GM21367 (cell line): ENCODE measurements around the gene FAM110D.

Experiments used
- ATAC-seq: cut with Tn5 transposase; IDR thresholded peaks from one replicate; pipeline ENCODE4 v1.9.1; 2021; ENCODE audit not compliant: unreplicated experiment

FAM110D gene

DNA sequence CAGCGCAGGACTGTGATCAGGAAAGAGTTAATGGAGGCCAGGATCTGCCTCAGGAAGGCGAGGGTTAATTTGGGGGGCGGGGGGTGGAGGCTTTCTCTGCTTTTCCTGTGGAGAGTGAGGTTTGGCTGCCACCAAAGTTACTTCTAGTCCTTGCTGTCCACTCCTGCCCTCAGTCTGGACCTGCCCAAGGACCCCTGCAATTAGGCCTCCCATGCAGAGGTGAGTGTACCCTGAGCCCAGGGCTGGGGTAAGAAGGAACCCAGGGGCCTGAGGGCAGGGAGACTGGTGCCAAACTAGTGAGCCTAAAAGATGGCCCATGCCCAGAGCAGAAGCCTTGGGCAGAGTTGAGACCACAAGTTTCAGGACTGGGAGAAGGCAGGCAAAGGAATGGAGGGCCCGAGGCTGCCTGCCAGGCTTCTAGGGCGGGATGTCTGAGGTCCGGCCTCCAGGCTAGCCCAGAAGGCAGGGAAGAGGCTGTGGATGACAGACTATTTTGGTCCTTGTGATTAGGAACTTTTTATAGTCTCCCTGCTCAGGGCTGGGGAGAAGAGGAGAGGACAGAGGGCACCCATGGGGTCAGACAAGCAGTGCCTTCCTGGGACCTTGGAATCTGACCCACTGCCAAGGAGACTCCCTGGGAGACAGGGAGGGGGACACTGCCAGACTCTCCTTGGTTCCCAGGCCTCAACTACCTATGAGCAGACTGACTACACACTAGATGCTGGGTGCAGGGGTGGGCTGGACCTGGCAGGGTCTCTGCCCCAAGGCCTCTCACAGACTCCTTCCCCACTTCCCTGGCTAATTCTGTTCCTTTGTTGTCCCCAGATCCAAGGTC is at the start of gene FAM110D:
Gene FAM110D, plus strand, starts transcription at position 172 of the 835 bp plus-strand sequence. CDS start 2,213 bp downstream, outside the sequence.
- no peak for ATAC-seq

DNA sequence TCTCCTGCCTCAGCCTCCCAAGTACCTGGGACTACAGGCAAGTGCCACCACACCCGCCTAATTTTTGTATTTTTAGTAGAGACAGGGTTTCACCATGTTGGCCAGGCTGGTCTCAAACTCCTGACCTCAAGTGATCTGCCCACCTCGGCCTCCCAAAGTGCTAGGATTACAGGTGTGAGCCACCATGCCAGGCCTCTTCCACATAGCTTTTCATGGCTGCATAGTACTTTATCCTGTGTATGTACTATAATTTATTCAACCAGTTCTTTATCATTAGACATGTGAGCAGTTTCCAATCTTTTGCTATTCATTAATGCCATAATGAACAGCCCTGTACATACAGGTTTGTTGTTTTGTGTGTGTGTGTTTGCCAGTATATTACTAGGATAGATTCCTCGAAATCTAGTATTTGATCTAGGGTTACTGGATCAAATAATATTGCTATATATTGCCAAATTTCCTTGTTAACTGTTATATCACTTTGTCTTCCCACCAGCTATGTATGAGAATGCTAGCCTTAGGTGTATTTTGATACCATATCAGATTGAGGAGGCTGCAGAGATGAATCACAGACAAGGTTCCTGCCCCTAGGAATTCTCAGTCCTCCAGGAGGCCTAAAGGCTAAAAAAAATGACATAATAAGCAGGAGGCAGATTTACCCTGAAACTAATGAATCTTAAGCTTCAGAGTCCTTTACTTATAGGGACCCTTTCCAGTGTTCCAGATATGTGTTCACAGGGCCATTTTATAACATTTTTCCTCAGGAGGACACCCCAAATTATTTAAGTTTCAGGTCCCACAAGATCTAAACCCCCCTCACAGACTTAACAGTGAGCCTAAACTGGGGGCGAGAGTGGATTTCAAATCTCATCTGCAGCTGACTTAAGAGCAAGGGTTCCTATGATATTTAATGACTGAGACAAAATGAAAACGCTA is 49.4 kb upstream of the FAM110D start:
- ATAC-seq: no peak

DNA sequence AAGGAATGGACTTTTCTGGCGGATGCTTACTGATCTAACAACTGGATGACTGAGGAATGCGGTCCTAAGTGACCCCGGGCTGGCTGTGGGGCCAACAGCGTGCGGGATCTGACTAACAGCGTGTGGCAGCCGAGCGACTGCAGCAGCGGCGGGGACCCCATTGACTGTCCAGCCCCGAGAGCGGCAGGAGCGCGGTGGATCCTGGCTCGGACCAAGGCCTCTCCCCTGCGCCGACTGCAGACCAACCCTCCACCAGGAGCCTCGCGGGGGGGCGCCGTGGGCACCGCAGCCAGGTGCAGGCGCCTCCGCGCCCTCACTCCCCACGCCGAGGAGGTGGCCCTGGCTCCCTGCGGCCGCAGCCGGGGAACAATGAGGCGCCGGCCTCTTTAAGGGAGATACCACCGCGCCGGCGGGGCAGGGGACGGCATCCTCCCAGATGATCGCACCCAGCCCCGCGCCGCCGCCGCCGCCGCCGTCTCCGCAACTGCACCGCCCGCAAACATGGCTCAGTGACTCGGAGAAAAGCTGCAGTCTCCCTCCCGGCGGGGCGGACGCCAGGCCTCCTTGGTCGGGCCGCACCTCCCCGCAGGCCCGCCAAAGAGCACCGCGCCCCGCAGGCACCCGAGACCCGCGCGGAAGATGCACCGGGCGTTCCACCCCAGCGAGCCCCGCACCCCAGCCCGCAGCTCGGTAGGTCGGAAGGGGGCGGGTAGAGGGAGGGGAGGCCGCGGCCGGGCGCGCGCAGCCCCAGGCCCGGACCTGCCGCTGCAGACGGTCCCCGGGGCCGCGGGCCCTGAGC is 47.9 kb upstream of the FAM110D start:
- peak; percentile 34 for ATAC-seq

DNA sequence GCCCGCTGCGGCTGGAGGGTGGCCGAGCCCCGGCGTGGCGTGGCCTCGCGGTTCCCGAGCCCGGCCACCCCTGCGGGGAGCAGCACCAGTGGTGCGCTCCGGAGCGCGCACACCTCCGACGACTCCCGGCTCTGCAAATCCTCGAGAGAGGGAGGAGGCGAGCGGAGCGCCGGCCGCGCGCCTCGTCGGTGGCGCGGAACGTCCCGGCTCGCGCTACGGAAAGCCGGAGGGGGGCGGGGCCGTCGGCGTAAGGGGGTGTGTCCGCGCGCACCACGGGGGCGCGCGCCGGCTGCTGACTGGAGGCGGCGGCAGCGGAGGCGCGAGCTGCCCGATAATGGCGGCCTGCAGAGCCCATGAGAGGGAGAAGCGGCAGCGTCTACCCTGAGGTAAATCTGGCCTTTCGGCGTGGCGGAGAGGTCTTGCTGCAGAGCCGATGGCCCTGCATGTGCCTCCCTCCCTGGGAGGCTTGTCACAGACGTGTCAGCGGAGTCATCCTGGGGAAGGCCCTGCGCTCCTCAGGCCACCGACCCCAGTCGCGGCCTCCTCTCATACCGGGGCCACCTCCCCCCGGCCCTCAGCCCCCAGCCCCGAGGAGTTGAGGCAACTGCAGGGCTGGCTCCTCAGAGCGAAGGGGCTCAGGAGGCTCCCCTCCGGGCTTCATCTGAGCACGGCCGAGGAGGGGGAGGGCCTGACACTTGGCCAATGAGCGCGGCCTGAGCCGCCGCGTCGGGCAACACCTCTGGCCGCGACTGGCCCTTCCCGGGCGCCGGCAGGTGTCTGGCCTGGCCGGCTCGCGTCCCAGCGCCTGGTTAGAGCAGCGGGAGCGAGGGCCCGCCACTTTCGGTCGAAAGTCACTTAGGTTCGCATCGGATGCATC is 47.1 kb upstream of the FAM110D start, which contains the start of gene PDIK1L:
Gene PDIK1L, plus strand, starts transcription at position 295 of the 877 bp plus-strand sequence. CDS start 2,485 bp downstream, outside the sequence.
- peak; percentile 54 for ATAC-seq

DNA sequence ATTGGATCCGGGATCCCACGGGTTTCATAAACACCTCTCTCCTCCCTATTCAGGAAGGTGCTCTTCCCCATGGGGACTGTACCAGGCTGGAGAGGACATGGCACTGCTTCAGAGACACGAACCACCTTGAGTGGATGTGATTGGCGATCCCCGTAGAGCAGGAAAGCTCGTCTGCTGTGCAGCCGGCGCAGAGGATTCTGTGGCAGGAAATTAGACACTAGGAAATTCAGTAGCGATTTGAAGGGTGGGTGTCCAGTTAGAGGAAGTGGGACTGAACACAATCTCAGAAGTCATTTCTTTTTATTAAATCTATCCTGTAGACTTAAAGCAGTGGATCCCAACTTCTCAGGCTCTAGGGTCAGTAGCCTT is 46.5 kb upstream of the FAM110D start:
- no peak for ATAC-seq

DNA sequence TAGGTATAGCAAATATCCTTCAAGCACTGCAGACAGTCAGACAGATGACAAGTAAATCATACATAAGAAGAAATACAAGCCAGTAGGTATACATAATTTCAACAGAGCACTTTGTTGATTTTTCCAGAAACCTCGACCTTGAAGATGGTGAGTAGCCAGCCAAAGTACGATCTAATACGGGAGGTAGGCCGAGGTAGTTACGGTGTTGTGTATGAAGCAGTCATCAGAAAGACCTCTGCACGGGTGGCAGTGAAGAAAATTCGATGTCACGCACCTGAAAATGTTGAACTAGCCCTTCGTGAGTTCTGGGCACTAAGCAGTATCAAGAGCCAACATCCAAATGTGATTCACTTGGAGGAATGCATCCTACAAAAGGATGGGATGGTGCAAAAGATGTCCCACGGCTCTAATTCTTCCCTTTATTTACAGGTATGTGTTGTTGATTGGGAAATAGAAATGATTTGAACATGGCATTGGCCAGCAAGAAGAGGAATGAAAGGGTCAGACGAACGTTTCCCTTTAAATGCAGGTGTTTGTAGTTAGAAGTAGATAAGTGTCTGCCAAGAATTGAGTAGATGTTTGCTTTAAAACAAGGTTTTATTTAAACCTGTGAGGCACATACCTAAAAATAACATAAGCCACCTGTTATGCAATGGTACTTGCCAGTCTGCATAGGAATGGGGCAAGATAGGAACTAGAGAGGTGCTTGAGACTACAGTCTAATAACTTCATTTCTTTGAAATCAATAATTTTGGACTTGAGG is 44.5 kb upstream of the FAM110D start:
- no peak for ATAC-seq

DNA sequence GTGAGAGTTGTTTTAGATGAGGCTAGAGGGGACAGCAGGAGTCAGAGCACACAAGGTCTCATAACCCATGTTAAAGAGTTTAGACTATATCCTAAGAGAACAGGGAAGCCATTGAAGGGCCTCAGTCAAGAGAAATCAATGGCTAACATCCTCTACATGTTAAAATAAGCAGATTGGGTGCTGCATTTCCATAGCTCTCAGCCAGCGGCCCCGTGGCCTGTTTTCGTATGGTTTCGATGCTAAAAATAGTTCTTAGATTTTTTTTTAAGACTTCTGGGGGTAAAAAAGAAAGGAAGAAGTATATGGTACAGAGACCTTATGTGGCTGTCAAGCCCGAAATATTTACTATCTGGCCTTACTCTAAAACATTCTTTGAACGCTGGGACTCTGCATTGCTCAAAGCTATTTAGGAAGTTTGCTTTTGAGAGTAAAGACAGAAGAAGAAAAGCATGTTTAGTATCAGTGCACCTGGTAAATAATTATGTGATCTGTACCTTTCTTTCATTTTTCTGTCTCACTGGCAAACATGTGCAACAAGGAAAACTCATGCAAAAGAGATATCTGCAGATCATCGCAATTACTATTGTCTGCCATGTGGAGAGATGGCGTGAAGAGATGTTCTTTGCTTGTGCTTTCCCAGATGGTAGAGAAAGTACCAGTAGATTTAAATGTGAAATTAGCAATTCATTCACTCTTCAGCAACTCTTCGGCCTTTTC is 38.8 kb upstream of the FAM110D start:
- no peak for ATAC-seq

DNA sequence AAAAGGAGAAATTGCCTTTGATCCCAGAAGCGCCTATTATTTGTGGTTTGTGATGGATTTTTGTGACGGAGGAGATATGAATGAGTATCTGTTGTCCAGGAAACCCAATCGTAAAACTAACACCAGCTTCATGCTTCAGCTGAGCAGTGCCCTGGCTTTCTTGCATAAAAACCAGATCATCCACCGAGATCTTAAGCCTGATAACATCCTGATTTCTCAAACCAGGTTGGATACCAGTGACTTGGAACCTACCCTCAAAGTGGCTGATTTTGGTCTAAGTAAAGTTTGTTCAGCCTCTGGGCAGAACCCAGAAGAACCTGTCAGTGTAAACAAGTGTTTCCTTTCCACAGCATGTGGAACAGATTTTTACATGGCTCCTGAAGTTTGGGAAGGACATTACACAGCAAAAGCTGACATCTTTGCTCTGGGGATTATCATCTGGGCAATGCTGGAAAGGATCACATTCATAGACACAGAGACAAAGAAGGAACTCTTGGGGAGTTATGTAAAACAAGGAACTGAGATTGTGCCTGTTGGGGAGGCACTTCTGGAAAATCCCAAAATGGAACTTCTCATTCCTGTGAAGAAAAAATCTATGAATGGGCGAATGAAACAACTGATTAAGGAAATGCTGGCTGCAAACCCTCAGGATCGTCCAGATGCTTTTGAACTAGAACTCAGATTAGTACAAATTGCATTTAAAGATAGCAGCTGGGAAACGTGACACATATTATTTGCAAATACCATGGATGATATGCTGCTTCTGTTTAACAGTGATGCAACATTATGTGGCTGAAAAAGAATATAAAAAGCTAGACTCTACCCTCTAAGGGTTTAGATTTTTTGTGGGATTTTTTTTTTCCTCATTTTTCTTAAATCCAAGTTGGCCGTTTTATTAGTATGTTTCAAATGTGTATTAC is 36.8 kb upstream of the FAM110D start:
- ATAC-seq: no peak

DNA sequence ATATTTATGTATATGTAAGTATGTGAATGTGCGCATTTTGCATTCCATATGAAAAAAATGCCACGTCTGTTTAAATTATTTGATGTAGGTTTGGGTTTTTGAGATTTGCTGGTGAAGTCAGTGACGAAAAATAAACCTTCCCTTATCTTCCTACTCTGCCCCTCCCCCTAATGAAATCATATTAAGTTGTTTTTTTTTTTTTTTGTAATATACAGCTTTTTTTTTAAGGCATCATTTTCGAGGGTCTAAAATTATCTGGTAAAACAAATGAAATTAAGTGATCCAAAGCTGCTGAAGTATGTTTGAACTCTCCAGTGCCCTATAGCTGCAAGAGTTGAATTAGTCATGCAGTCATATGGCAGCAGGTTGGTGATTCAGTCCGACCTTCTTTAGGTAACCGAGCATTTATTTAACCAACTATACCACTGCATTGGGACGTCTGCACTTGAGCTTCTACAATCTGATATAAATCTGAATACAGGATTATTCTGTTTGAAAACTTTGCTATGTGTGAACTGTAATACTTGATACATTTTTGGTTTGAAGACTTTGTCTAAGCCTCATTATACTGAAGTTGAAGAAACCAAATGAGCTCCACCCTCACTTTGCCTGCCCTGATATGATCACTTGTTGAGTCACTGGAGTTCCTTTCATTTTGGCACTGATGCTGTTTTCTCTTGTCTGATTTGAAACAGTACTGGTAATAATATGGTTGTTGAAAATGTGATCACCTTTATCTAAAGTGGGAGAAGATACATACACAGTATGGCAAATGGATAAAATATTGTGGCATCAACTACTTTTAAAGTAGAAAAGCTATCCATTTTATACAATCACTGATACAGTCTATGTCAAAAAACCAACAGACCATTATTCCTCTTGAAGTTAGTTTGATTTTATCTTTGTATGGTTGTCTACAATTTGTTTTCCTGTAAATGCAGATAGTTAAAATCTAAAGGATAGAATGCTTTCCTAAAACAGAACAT is 35.6 kb upstream of the FAM110D start:
- ATAC-seq: no peak

DNA sequence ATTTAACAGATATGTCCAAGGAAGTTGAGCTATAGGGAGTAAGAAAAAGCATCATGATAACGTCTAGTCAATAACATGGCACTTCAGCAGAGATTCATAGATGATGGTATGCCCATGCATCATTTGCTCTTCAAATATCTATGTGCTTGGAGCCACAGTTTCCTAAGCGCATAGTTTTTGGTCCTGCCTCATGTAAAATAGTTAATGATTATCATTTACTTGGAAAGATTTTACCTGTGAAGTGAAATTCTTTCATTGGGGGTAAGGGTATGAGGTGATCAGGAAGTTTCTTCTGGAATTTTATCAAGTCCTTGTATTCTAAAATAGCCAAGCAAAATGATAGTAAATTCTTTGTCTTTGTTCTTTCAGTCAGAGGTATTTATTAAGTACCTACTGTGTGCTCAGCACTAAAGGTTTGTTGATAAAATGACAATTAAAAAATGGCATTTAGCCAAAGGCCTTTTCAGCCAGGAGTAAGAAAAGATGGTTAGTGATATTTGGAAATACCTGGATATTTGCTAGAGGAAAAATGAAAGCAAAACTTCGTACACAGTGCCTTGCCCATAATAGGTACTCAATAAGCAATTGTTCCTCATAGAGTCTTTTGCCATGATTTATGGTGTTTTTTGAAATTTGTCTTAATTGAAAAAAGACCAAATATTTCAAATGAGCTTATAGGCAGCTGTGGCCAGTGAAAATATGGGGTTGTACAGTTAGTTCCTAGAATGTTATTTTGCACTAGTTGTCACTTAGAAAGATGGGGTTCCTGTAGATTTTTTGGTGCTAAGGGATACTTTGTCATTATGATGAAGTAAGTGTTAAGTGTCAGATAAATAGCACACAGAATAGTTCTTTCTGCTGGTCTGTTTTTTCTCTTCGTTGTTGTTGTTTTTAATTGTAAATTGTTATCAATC is 34.2 kb upstream of the FAM110D start:
- ATAC-seq: no peak

DNA sequence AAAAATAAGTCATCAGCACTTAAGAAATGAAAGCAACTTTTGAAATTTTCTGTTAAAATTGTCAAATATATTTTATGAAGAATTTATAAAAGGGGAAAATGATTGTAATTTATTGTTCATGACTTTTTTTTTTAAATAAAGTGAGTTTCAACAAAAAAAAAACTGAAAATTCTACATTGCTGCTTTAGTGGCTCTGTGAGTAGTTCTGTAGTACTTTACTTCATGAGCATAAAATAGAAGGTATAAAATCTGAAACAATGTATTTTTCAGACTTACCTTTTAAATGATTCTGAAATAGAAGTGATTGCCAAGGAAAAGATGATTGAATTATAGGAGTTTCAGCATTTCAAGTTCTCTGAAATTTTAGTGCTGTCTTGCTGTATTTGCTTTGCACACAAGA is 33.5 kb upstream of the FAM110D start:
- no peak for ATAC-seq

DNA sequence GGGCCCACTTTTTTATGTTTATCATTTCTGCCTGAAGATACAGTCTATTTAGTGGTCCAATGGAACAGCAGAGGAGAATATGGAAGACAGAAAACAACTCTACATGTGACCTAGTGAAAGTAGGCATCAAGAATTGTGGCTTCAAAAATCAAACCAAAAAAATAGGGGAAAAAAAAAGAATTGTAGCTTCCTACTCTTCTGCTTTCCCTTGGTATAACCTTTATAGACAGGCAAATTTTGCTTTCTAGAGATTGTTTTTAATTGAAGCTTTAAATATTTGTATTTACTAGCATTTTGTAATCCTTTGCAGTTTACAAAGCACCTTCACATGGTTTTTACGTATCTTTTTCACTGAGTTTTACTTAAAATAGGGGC is 32.9 kb upstream of the FAM110D start:
- ATAC-seq: no peak

DNA sequence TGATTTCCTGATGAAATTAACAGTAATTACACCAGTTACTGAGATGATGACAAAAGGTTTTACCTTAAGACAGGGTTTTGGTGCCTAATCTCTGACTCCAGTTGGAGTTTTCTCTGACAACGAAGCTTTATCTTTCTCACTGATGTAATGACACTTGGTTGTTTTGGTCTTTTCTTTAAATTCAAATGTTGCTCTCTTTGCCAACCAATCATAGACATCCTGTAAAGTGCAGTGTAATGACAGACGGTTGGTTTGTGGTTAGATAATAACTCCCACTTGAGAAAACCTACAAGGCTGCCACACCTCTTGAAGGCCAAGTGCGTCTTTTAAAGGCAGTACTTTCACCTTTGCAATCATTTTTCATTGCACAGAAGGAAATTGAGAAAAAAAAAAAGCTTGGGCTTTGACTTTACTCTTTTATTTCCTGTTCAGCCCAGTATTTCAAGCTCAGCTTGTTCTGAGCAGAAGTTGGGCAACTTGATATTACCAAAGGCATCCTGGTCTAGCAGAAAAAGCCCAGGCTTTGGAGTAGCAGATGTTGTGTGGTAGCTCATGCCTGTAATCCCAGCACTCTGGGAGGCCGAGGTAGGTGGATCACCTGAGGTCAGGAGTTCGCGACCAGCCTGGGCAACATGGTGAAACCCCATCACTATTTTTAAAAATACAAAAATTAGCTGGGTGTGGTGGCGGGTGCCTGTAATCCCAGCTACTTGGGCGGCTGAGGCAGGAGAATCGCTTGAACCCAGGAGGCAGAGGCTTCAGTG is 32.4 kb upstream of the FAM110D start:
- ATAC-seq: peak; percentile 77
